Cerebellar cortex (tissue), 1 donor: ENCODE measurements around the gene TGFA.

Experiments used
- DNase-seq: peaks from one replicate; pipeline ENCODE4 v3.0.0-alpha.2; 2015; ENCODE audit warnings: low spot score

Gene TGFA

GRCh38 chr2:70553584-70554337 lies at the start of gene TGFA:
Gene TGFA, minus strand, starts transcription at chr2:70553826. Its CDS starts 59 bp downstream, at chr2:70553767.
- DNase-seq: peak; percentile 46

GRCh38 chr2:70603066-70603465 lies 49.4 kb upstream of the TGFA start:
- no peak for DNase-seq

GRCh38 chr2:70598197-70598596 lies 44.6 kb upstream of the TGFA start:
- no peak for DNase-seq

GRCh38 chr2:70596739-70597138 lies 43.1 kb upstream of the TGFA start:
- no peak for DNase-seq

- DNase-seq: no peak
These were observed 42.7 kb upstream of the TGFA start for GRCh38 chr2:70596293-70596692.

GRCh38 chr2:70583091-70583490 lies 29.5 kb upstream of the TGFA start:
- no peak for DNase-seq

- no peak for DNase-seq
These were observed 26.7 kb upstream of the TGFA start for GRCh38 chr2:70580352-70580751.

- no peak for DNase-seq
These were observed 21.0 kb upstream of the TGFA start for GRCh38 chr2:70574618-70575017.

- no peak for DNase-seq
These were observed 20.5 kb upstream of the TGFA start for GRCh38 chr2:70574109-70574508.

GRCh38 chr2:70570041-70570661 lies 16.5 kb upstream of the TGFA start:
- DNase-seq: no peak

- DNase-seq: no peak
These were observed 15.9 kb upstream of the TGFA start for GRCh38 chr2:70569559-70569958.

- DNase-seq: no peak
These were observed 13.3 kb upstream of the TGFA start for GRCh38 chr2:70566906-70567305.

GRCh38 chr2:70566464-70566863 lies 12.8 kb upstream of the TGFA start:
- no peak for DNase-seq

- DNase-seq: no peak
These were observed 11.6 kb upstream of the TGFA start for GRCh38 chr2:70565039-70565731.

GRCh38 chr2:70561893-70562292 lies 8.3 kb upstream of the TGFA start:
- no peak for DNase-seq

GRCh38 chr2:70560442-70560841 lies 6.8 kb upstream of the TGFA start:
- DNase-seq: no peak

GRCh38 chr2:70560040-70560439 lies 6.4 kb upstream of the TGFA start:
- no peak for DNase-seq

GRCh38 chr2:70558195-70558808 lies 4.7 kb upstream of the TGFA start:
- no peak for DNase-seq

- DNase-seq: no peak
These were observed 3.7 kb upstream of the TGFA start for GRCh38 chr2:70557171-70557838.

- DNase-seq: no peak
These were observed 3.0 kb upstream of the TGFA start for GRCh38 chr2:70556608-70557007.

GRCh38 chr2:70554338-70554892 lies 789 bp upstream of the TGFA start:
- DNase-seq: no peak

- DNase-seq: no peak
These were observed 367 bp downstream of the TGFA start for GRCh38 chr2:70553334-70553583.
